OCI-LY3 (cell line): ENCODE results near the gene ILF2.

Source experiments
- EZH2phosphoT487 ChIP-seq: fragments of 200-600 bp; shearing (Covaris generic); IDR thresholded peaks from 2 replicates; pipeline ENCODE4 v1.6.1; 2018; ENCODE audit warnings: antibody characterized with exemption, mixed run types, low read depth
- TF ChIP-seq, protein P1 (sequence below): fragments of 200-600, 300-600 bp; sonication (generic); IDR thresholded peaks from 2 replicates; pipeline ENCODE4 v1.5.1; 2014; ENCODE audit warnings: antibody characterized with exemption, low read length, low read depth

DNA sequence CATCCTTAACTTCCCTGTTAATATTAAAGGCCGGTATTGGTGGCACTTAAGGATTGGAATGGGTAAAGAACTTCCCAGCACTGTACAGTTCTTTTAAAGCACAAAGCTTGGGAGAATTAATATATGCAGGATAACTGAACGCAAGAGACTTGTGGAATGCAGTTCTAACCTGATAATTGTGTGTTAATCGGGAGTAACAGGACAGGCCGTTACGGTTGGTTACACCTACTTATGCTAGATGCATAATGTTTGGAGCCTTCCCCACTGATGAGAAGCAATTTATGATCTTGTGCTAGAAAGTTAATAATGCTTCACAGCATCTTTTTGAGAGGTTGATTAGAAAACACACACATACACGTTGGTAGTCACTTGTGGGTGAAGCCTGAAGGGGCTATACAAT, 29.9 kb downstream of the ILF2 start:
- TF ChIP-seq, protein P1, sequence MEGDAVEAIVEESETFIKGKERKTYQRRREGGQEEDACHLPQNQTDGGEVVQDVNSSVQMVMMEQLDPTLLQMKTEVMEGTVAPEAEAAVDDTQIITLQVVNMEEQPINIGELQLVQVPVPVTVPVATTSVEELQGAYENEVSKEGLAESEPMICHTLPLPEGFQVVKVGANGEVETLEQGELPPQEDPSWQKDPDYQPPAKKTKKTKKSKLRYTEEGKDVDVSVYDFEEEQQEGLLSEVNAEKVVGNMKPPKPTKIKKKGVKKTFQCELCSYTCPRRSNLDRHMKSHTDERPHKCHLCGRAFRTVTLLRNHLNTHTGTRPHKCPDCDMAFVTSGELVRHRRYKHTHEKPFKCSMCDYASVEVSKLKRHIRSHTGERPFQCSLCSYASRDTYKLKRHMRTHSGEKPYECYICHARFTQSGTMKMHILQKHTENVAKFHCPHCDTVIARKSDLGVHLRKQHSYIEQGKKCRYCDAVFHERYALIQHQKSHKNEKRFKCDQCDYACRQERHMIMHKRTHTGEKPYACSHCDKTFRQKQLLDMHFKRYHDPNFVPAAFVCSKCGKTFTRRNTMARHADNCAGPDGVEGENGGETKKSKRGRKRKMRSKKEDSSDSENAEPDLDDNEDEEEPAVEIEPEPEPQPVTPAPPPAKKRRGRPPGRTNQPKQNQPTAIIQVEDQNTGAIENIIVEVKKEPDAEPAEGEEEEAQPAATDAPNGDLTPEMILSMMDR: no peak
- no peak for TF ChIP-seq EZH2phosphoT487
